ENCODE data around the gene HADHA.

Gene HADHA

DNA sequence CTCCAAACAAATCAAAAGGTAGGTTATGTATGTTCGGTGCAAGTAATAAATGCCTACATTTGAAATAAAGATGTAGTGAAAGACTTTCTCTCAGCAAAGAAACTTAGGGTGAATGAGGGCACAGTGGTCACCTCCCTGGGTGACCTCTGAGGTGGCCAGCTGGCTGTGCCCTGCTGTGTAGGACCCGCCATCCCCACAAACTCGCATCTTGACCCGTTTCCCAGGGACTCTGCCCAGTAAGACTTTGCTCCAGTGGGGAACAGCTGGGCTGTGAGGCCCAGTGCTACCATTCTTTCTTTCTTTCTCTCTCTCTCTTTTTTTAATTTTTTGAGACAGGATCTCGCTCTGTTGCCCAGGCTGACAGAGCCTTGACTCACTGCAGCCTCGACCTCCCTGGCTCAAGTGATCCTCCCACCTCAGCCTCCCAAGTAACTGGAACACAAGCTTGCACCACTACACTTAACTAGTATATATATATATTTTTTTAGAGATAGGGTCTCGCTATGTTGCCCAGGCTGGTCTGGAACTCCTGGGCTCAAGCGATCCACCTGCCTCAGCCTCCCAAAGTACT lies 79.7 kb downstream of the HADHA start:
- H3K79me2 ChIP-seq (ENCODE audit: insufficient read depth, low read depth), result no peaks in the 10 kb centered on the region
- H3K36me3 ChIP-seq (ENCODE audit: insufficient read depth), result no peaks in the 10 kb centered on the region
- H3K4me3 ChIP-seq (IDR thresholded peaks at IDR 0.05; ENCODE audit: insufficient read depth, low read depth, low read length), result no peak overlapping the region
- H3K9ac ChIP-seq, result no peak overlapping the region
- H4K20me1 ChIP-seq (ENCODE audit: insufficient read depth), result no peaks in the 10 kb centered on the region
- no peaks in the 10 kb centered on the region for H3K27me3 ChIP-seq (ENCODE audit: insufficient read depth, low read depth)
- no peak overlapping the region for H3K4me2 ChIP-seq
- no peak overlapping the region for H2AFZ ChIP-seq (ENCODE audit: low read depth)
- H3K27ac ChIP-seq, result no peak overlapping the region
- no peaks in the 10 kb centered on the region for H3K4me1 ChIP-seq (ENCODE audit: low read depth, poor library complexity, severe bottlenecking)
- TF ChIP-seq, protein P1, sequence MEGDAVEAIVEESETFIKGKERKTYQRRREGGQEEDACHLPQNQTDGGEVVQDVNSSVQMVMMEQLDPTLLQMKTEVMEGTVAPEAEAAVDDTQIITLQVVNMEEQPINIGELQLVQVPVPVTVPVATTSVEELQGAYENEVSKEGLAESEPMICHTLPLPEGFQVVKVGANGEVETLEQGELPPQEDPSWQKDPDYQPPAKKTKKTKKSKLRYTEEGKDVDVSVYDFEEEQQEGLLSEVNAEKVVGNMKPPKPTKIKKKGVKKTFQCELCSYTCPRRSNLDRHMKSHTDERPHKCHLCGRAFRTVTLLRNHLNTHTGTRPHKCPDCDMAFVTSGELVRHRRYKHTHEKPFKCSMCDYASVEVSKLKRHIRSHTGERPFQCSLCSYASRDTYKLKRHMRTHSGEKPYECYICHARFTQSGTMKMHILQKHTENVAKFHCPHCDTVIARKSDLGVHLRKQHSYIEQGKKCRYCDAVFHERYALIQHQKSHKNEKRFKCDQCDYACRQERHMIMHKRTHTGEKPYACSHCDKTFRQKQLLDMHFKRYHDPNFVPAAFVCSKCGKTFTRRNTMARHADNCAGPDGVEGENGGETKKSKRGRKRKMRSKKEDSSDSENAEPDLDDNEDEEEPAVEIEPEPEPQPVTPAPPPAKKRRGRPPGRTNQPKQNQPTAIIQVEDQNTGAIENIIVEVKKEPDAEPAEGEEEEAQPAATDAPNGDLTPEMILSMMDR (conservative IDR thresholded peaks at IDR 0.05; ENCODE audit: low read depth, low read length), result no peak

DNA sequence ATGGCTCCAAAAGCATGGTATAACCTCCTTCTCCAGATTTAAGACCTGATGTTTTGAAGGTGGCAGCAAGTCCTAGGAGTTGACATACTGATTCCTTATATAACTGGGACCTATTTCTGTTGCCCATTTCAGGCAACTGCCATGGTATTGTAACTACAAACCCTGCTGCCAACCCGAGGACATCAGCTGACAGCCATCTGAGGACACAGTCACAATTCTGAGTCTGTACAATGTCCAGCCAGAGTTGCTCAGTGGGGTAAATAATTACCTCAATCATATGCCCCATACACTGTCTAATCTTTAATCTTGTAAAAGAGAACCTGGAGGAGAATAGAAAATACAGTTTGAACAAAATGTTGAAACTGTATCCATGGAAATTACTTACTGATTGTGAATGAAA lies 80.2 kb downstream of the HADHA start:
- TF ChIP-seq, protein P1 (conservative IDR thresholded peaks at IDR 0.05; ENCODE audit: low read depth, low read length), result no peak
- Histone ChIP-seq H3K4me1 (ENCODE audit: low read depth, poor library complexity, severe bottlenecking) (no peaks in the 10 kb centered on the region), H3K27me3 (ENCODE audit: insufficient read depth, low read depth) (no peaks in the 10 kb centered on the region), H4K20me1 (ENCODE audit: insufficient read depth) (no peaks in the 10 kb centered on the region), H3K79me2 (ENCODE audit: insufficient read depth, low read depth) (no peaks in the 10 kb centered on the region), H3K27ac (no peak overlapping the region), H3K4me2 (no peak overlapping the region), H3K36me3 (ENCODE audit: insufficient read depth) (no peaks in the 10 kb centered on the region), H2AFZ (ENCODE audit: low read depth) (no peak overlapping the region), H3K9ac (no peak overlapping the region), H3K4me3 (IDR thresholded peaks at IDR 0.05; ENCODE audit: insufficient read depth, low read depth, low read length) (no peak overlapping the region)

DNA sequence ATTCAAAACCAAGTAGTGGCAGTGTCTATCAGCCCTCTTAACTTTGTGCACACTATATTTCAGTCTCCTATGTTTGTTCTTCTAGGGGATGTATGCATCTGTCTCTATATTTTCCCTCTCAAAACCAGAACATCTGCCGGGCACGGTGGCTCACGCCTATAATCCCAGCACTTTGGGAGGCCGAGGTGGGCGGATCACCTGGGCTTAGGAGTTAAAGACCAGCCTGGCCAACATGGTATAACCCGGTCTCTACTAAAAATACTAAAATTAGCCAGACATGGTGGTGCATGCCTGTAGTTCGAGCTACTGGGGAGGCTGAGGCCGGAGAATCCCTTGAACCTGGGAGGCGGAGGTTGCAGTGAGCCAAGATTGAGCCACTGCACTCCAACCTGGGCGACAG lies 81.5 kb downstream of the HADHA start:
- TF ChIP-seq, protein P1 (conservative IDR thresholded peaks at IDR 0.05; ENCODE audit: low read depth, low read length), result no peak
- Histone ChIP-seq H3K4me3 (IDR thresholded peaks at IDR 0.05; ENCODE audit: insufficient read depth, low read depth, low read length) (no peak overlapping the region), H3K4me1 (ENCODE audit: low read depth, poor library complexity, severe bottlenecking) (no peaks in the 10 kb centered on the region), H4K20me1 (ENCODE audit: insufficient read depth) (no peaks in the 10 kb centered on the region), H3K9ac (no peak overlapping the region), H3K4me2 (no peak overlapping the region), H3K79me2 (ENCODE audit: insufficient read depth, low read depth) (no peaks in the 10 kb centered on the region), H3K36me3 (ENCODE audit: insufficient read depth) (no peaks in the 10 kb centered on the region), H2AFZ (ENCODE audit: low read depth) (no peak overlapping the region), H3K27ac (no peak overlapping the region), H3K27me3 (ENCODE audit: insufficient read depth, low read depth) (no peaks in the 10 kb centered on the region)

DNA sequence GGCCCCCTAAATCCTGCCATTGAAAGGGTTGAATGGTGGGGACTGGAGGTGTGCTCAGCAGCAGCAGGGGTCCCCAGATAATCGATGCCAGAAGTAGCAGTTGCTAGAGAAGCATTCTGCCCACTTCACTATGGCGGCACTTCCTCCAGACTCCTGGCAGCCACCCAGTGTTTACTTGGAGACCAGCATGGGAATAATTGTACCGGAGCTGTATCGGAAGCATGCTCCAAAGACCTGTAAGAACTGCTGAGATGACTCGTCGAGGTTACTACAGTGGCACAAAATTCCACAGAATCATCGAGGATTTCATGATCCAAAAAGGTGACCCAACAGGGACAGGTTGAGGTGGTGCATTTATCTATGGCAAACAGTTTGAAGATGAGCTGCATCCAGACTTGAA lies 82.5 kb downstream of the HADHA start:
- TF ChIP-seq, protein P1 (conservative IDR thresholded peaks at IDR 0.05; ENCODE audit: low read depth, low read length), result no peak
- no peak overlapping the region for H3K4me2 ChIP-seq
- H3K36me3 ChIP-seq (ENCODE audit: insufficient read depth), result no peaks in the 10 kb centered on the region
- no peaks in the 10 kb centered on the region for H4K20me1 ChIP-seq (ENCODE audit: insufficient read depth)
- H3K9ac ChIP-seq, result no peak overlapping the region
- no peaks in the 10 kb centered on the region for H3K27me3 ChIP-seq (ENCODE audit: insufficient read depth, low read depth)
- H3K79me2 ChIP-seq (ENCODE audit: insufficient read depth, low read depth), result no peaks in the 10 kb centered on the region
- no peak overlapping the region for H2AFZ ChIP-seq (ENCODE audit: low read depth)
- H3K4me3 ChIP-seq (IDR thresholded peaks at IDR 0.05; ENCODE audit: insufficient read depth, low read depth, low read length), result no peak overlapping the region
- no peaks in the 10 kb centered on the region for H3K4me1 ChIP-seq (ENCODE audit: low read depth, poor library complexity, severe bottlenecking)
- H3K27ac ChIP-seq, result no peak overlapping the region
